Neuronal stem cell (in vitro differentiated cells): Measurements from ENCODE around the gene LPAR3.

ENCODE experiments used
- DNase-seq: peaks from one replicate; pipeline ENCODE4 v3.0.0-alpha.2; 2013; ENCODE audit warnings: low spot score
- H2AFZ ChIP-seq: one replicate; pipeline ENCODE4 v1.6.1; 2013; ENCODE audit warnings: mild to moderate bottlenecking, low read length, inconsistent platforms
- H2AK5ac ChIP-seq: 2 replicates; pipeline ENCODE4 v1.6.1; 2013; ENCODE audit warnings: low read depth, mild to moderate bottlenecking, inconsistent platforms, low read length, moderate library complexity, mixed read lengths
- H2BK120ac ChIP-seq: 2 replicates; pipeline ENCODE4 v1.6.1; 2013; ENCODE audit warnings: low read depth, mild to moderate bottlenecking, inconsistent platforms, low read length, moderate library complexity, mixed read lengths
- H2BK12ac ChIP-seq: one replicate; pipeline ENCODE4 v1.6.1; 2013; ENCODE audit warnings: low read length, inconsistent platforms
- H2BK15ac ChIP-seq: 2 replicates; pipeline ENCODE4 v1.6.1; 2013; ENCODE audit warnings: mild to moderate bottlenecking, low read length, inconsistent platforms, mixed read lengths
- H2BK5ac ChIP-seq: one replicate; pipeline ENCODE4 v1.6.1; 2013; ENCODE audit warnings: inconsistent platforms, mild to moderate bottlenecking, low read length, moderate library complexity
- H3K14ac ChIP-seq: one replicate; pipeline ENCODE4 v1.6.1; 2013; ENCODE audit warnings: low read length, inconsistent platforms
- H3K18ac ChIP-seq: 2 replicates; pipeline ENCODE4 v1.6.1; 2013; ENCODE audit warnings: low read length, inconsistent platforms
- H3K23ac ChIP-seq: 2 replicates; pipeline ENCODE4 v1.6.1; 2013; ENCODE audit warnings: low read depth, mild to moderate bottlenecking, mixed read lengths, low read length, inconsistent platforms; ENCODE audit not compliant: poor library complexity
- H3K27ac ChIP-seq: replicated peaks from 3 replicates; pipeline ENCODE4 v1.5.1; 2013; ENCODE audit warnings: low read length, inconsistent platforms
- H3K27me3 ChIP-seq, 3 experiments: 2 replicates each; pipeline ENCODE4 v1.6.1; 2013; ENCODE audit warnings: low read length in 3 of 3, mild to moderate bottlenecking in 2 of 3, inconsistent platforms in 1 of 3, low read depth in 1 of 3, mixed read lengths in 1 of 3, moderate library complexity in 1 of 3; ENCODE audit not compliant: control insufficient read depth in 3 of 3, insufficient read depth in 3 of 3
- H3K36me3 ChIP-seq, 2 donors: replicated peaks in 1 of 2; 2 replicates each; pipeline ENCODE4 v1.6.1; 2013; ENCODE audit warnings: low read length in 2 of 2; ENCODE audit not compliant: control insufficient read depth in 2 of 2, insufficient read depth in 2 of 2
- H3K4ac ChIP-seq: 2 replicates; pipeline ENCODE4 v1.6.1; 2013; ENCODE audit warnings: inconsistent platforms, mild to moderate bottlenecking, low read length, moderate library complexity
- H3K4me1 ChIP-seq, 2 donors: 1 replicate in 1 of 2; 2 replicates in 1 of 2; pipeline ENCODE4 v1.6.1; 2013; ENCODE audit warnings: low read length in 2 of 2, low read depth in 1 of 2; ENCODE audit not compliant: control insufficient read depth in 2 of 2, insufficient read depth in 1 of 2
- H3K4me2 ChIP-seq: one replicate; pipeline ENCODE4 v1.6.1; 2013; ENCODE audit warnings: mild to moderate bottlenecking, low read length, inconsistent platforms; ENCODE audit not compliant: insufficient read depth, poor library complexity, severe bottlenecking
- H3K4me3 ChIP-seq, 2 donors: 2 replicates each; pipeline ENCODE4 v1.5.1; 2013; ENCODE audit warnings: low read length in 2 of 2, mild to moderate bottlenecking in 2 of 2, inconsistent platforms in 1 of 2, moderate library complexity in 1 of 2
- H3K79me1 ChIP-seq: one replicate; pipeline ENCODE4 v1.6.1; 2013; ENCODE audit warnings: low read depth, mild to moderate bottlenecking, inconsistent platforms, low read length, moderate library complexity
- H3K9ac ChIP-seq: one replicate; pipeline ENCODE4 v1.6.1; 2013; ENCODE audit warnings: mild to moderate bottlenecking, low read depth, low read length, inconsistent platforms; ENCODE audit not compliant: poor library complexity
- H3K9me3 ChIP-seq, 2 donors: replicated peaks in 1 of 2; 2 replicates each; pipeline versions ENCODE3 to v1.6.1; 2013; ENCODE audit warnings: low read length in 2 of 2, mild to moderate bottlenecking in 2 of 2, inconsistent platforms in 1 of 2, low read depth in 1 of 2, mixed read lengths in 1 of 2, moderate library complexity in 1 of 2; ENCODE audit not compliant: control insufficient read depth in 2 of 2, insufficient read depth in 1 of 2
- H4K8ac ChIP-seq: one replicate; pipeline ENCODE4 v1.6.1; 2013; ENCODE audit warnings: low read depth, mild to moderate bottlenecking, inconsistent platforms, low read length, moderate library complexity
- H4K91ac ChIP-seq: one replicate; pipeline ENCODE4 v1.6.1; 2013; ENCODE audit warnings: low read length, low read depth, mild to moderate bottlenecking, inconsistent platforms; ENCODE audit not compliant: poor library complexity
- WGBS, 2 donors: extraction: QIAGEN DNeasy Blood & Tissue Kit; methylation state at CpG; one replicate each; pipeline ENCODE4 v1.1.7; 2013; ENCODE audit warnings: missing lambda C conversion rate in 2 of 2, mixed read lengths in 1 of 2; ENCODE audit not compliant: insufficient read length in 2 of 2, insufficient replicate concordance in 1 of 2; ENCODE audit errors: extremely low coverage in 2 of 2; 5-methylcytosine and 5-hydroxymethylcytosine counted together

The LPAR3 gene

GRCh38 chr1:84847253-84848250, 45.5 kb downstream of the LPAR3 start:
- no peak overlapping the region for H3K27ac ChIP-seq
- H2AFZ ChIP-seq, result no peak overlapping the region
- H3K4me2 ChIP-seq, result no peak overlapping the region
- H3K9ac ChIP-seq, result no peak overlapping the region
- DNase-seq, result no peak
- H3K18ac ChIP-seq, result no peak overlapping the region
- H3K4me1 ChIP-seq, result no peaks in the 10 kb centered on the region
- H2BK120ac ChIP-seq, result no peak overlapping the region
- no peaks in the 10 kb centered on the region for H3K36me3 ChIP-seq
- no peak overlapping the region for H2BK12ac ChIP-seq
- WGBS, 2 donors, result no CpG with 5 or more reads among the region's 5 CpGs
- no peak overlapping the region for H3K4ac ChIP-seq
- no peaks in the 10 kb centered on the region for H3K9me3 ChIP-seq
- H3K23ac ChIP-seq, result no peak overlapping the region
- H4K91ac ChIP-seq, result no peak overlapping the region
- H3K4me3 ChIP-seq, result no peak overlapping the region
- no peak overlapping the region for H3K14ac ChIP-seq
- H3K27me3 ChIP-seq, result peaks cover 0 to 18% (median 0%) of the 10 kb centered on the region in 3 experiments
- no peak overlapping the region for H2BK15ac ChIP-seq
- H2AK5ac ChIP-seq, result no peak overlapping the region
- H4K8ac ChIP-seq, result no peak overlapping the region
- no peak overlapping the region for H2BK5ac ChIP-seq
- H3K79me1 ChIP-seq, result no peaks in the 10 kb centered on the region

- no peak overlapping the region for H4K91ac ChIP-seq
- H2AK5ac ChIP-seq, result no peak overlapping the region
- H3K79me1 ChIP-seq, result no peaks in the 10 kb centered on the region
- H3K14ac ChIP-seq, result no peak overlapping the region
- H2BK120ac ChIP-seq, result no peak overlapping the region
- H3K4me3 ChIP-seq, result no peak overlapping the region
- no peak overlapping the region for H3K18ac ChIP-seq
- H3K9me3 ChIP-seq, result no peaks in the 10 kb centered on the region
- H2BK5ac ChIP-seq, result no peak overlapping the region
- H4K8ac ChIP-seq, result no peak overlapping the region
- H3K9ac ChIP-seq, result no peak overlapping the region
- no peak overlapping the region for H2BK15ac ChIP-seq
- H3K27me3 ChIP-seq, result peaks cover 0 to 18% (median 0%) of the 10 kb centered on the region in 3 experiments
- no peak overlapping the region for H3K27ac ChIP-seq
- no peaks in the 10 kb centered on the region for H3K4me1 ChIP-seq
- DNase-seq, result no peak
- no peak overlapping the region for H3K23ac ChIP-seq
- no peak overlapping the region for H3K4ac ChIP-seq
- H3K4me2 ChIP-seq, result no peak overlapping the region
- no peaks in the 10 kb centered on the region for H3K36me3 ChIP-seq
- no peak overlapping the region for H2BK12ac ChIP-seq
- no peak overlapping the region for H2AFZ ChIP-seq
Observed at GRCh38 chr1:84846387-84846786, 46.6 kb downstream of the LPAR3 start.

DNA sequence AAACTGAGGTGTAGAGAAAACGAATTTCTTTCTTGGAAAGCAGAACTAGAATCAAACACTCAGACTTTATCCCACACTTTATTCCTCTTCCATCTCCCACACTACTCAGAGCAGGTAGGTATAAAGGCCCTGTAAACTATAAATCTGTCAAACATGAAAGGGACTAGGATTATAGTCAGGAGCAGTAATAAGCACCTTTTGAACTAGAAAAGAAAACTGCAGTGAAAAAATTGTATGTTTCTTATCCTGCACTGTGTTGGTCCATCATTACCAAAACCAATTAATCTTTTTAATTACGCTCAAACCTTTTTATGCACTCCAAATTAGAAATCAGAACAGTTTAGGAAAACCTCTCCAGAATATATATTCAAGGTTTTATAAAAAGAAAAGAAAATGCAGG, 47.6 kb downstream of the LPAR3 start:
- Histone ChIP-seq H2BK5ac (no peak overlapping the region), H3K27ac (no peak overlapping the region), H3K23ac (no peak overlapping the region)

GRCh38 chr1:84844094-84844493, 48.9 kb downstream of the LPAR3 start:
- Histone ChIP-seq H3K14ac (no peak overlapping the region), H3K23ac (no peak overlapping the region), H3K27ac (no peak overlapping the region), H4K91ac (no peak overlapping the region), H3K27me3 (peaks cover 0 to 18% (median 0%) of the 10 kb centered on the region in 3 experiments), H2BK5ac (no peak overlapping the region), H3K4me2 (no peak overlapping the region), H3K4me3 (no peak overlapping the region), H2AFZ (no peak overlapping the region), H2AK5ac (no peak overlapping the region), H3K79me1 (no peaks in the 10 kb centered on the region), H3K36me3 (no peaks in the 10 kb centered on the region), H4K8ac (no peak overlapping the region), H2BK15ac (no peak overlapping the region), H3K9me3 (no peaks in the 10 kb centered on the region), H3K4me1 (no peaks in the 10 kb centered on the region), H3K9ac (no peak overlapping the region), H3K4ac (no peak overlapping the region), H2BK120ac (no peak overlapping the region), H2BK12ac (no peak overlapping the region), H3K18ac (no peak overlapping the region)
- no peak for DNase-seq

More for the DNA sequence above, 47.6 kb downstream of the LPAR3 start:
- peaks cover 0 to 18% (median 0%) of the 10 kb centered on the region in 3 experiments for H3K27me3 ChIP-seq
- no peak overlapping the region for H3K9ac ChIP-seq
- no peak overlapping the region for H2BK120ac ChIP-seq
- DNase-seq, result no peak
- no CpG with 5 or more reads among the region's 2 CpGs for WGBS, 2 donors
- H4K8ac ChIP-seq, result no peak overlapping the region
- no peaks in the 10 kb centered on the region for H3K79me1 ChIP-seq
- no peak overlapping the region for H2BK12ac ChIP-seq
- H2AK5ac ChIP-seq, result no peak overlapping the region
- H3K18ac ChIP-seq, result no peak overlapping the region
- H4K91ac ChIP-seq, result no peak overlapping the region
- H3K4ac ChIP-seq, result no peak overlapping the region
- H3K4me3 ChIP-seq, result no peak overlapping the region
- no peaks in the 10 kb centered on the region for H3K36me3 ChIP-seq
- no peaks in the 10 kb centered on the region for H3K9me3 ChIP-seq
- no peak overlapping the region for H3K4me2 ChIP-seq
- H2AFZ ChIP-seq, result no peak overlapping the region
- no peaks in the 10 kb centered on the region for H3K4me1 ChIP-seq
- H2BK15ac ChIP-seq, result no peak overlapping the region
- no peak overlapping the region for H3K14ac ChIP-seq
